Type B pancreatic cell (in vitro differentiated cells): ENCODE data around the gene RTEL1. TPM values are rescaled to one million over a fixed set of nuclear protein-coding genes. Genes with fewer than 3 reads are reported as not detected.

Experiments
- DNase-seq: peaks from one replicate; pipeline ENCODE4 v3.0.0; 2021; ENCODE audit warnings: mixed read lengths; ENCODE audit not compliant: unreplicated experiment; ENCODE audit errors: extremely low spot score
- H3K27ac Mint-ChIP-seq: 2 replicates; pipeline ENCODE4 v1.8.0; 2021; ENCODE audit warnings: mild to moderate bottlenecking, mixed read lengths
- H3K27me3 Mint-ChIP-seq: 2 replicates; pipeline ENCODE4 v1.8.0; 2021; ENCODE audit warnings: mixed read lengths
- H3K36me3 Mint-ChIP-seq: 2 replicates; pipeline ENCODE4 v1.8.0; 2021; ENCODE audit warnings: mixed read lengths
- H3K4me1 Mint-ChIP-seq: one replicate; pipeline ENCODE4 v1.8.0; 2021; ENCODE audit warnings: mixed read lengths; ENCODE audit not compliant: unreplicated experiment
- H3K4me3 Mint-ChIP-seq: 2 replicates; pipeline ENCODE4 v1.8.0; 2021; ENCODE audit warnings: mild to moderate bottlenecking, mixed read lengths
- H3K9me3 Mint-ChIP-seq: 2 replicates; pipeline ENCODE4 v1.8.0; 2021; ENCODE audit warnings: mixed read lengths
- total RNA-seq: library from RNA; stranded (reverse); gene quantifications from 2 replicates; pipeline ENCODE4 v1.2.1, GENCODE V29; 2021; ENCODE audit warnings: low replicate concordance
- TF ChIP-seq, protein P1 (sequence below): fragments of 200-600 bp; sonication (generic); conservative IDR thresholded peaks from 2 replicates; pipeline ENCODE4 v1.5.0; 2021; ENCODE audit warnings: antibody characterized with exemption, mild to moderate bottlenecking

Gene RTEL1
- total RNA-seq, 1 donor from 2014 or later = 39.2 TPM

- no peak for DNase-seq
- TF ChIP-seq, protein P1, sequence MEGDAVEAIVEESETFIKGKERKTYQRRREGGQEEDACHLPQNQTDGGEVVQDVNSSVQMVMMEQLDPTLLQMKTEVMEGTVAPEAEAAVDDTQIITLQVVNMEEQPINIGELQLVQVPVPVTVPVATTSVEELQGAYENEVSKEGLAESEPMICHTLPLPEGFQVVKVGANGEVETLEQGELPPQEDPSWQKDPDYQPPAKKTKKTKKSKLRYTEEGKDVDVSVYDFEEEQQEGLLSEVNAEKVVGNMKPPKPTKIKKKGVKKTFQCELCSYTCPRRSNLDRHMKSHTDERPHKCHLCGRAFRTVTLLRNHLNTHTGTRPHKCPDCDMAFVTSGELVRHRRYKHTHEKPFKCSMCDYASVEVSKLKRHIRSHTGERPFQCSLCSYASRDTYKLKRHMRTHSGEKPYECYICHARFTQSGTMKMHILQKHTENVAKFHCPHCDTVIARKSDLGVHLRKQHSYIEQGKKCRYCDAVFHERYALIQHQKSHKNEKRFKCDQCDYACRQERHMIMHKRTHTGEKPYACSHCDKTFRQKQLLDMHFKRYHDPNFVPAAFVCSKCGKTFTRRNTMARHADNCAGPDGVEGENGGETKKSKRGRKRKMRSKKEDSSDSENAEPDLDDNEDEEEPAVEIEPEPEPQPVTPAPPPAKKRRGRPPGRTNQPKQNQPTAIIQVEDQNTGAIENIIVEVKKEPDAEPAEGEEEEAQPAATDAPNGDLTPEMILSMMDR = no peak
- Mint-ChIP-seq H3K36me3 (no peaks in the 10 kb centered on the region), H3K27me3 (no peaks in the 10 kb centered on the region), H3K4me1 (no peaks in the 10 kb centered on the region), H3K4me3 (no peak overlapping the region), H3K27ac (no peak overlapping the region), H3K9me3 (no peaks in the 10 kb centered on the region)
These were observed 36.7 kb downstream of the RTEL1 start for GRCh38 chr20:63694584-63695423.

GRCh38 chr20:63695424-63696305 lies 37.6 kb downstream of the RTEL1 start:
- H3K4me3 Mint-ChIP-seq = no peak overlapping the region
- H3K36me3 Mint-ChIP-seq = no peaks in the 10 kb centered on the region
- peak overlapping the region; percentile 51 for H3K27ac Mint-ChIP-seq
- TF ChIP-seq, protein P1 = no peak
- no peak for DNase-seq
- H3K9me3 Mint-ChIP-seq = no peaks in the 10 kb centered on the region
- no peaks in the 10 kb centered on the region for H3K4me1 Mint-ChIP-seq
- H3K27me3 Mint-ChIP-seq = no peaks in the 10 kb centered on the region

- Mint-ChIP-seq H3K4me1 (no peaks in the 10 kb centered on the region), H3K27ac (peak overlapping the region; percentile 51), H3K36me3 (no peaks in the 10 kb centered on the region), H3K4me3 (no peak overlapping the region), H3K27me3 (no peaks in the 10 kb centered on the region), H3K9me3 (no peaks in the 10 kb centered on the region)
- TF ChIP-seq, protein P1 = no peak
- DNase-seq = no peak
These were observed 38.2 kb downstream of the RTEL1 start for GRCh38 chr20:63696306-63696627.

GRCh38 chr20:63696628-63697356 lies 38.7 kb downstream of the RTEL1 start, which contains the start of gene TNFRSF6B:
Gene TNFRSF6B (plus strand): TSS chr20:63696652. CDS start chr20:63696768, 116 bp downstream.
- no peak for DNase-seq
- Mint-ChIP-seq H3K27me3 (no peaks in the 10 kb centered on the region), H3K36me3 (no peaks in the 10 kb centered on the region), H3K4me3 (no peak within 1 kb of the TSS), H3K9me3 (no peaks in the 10 kb centered on the region), H3K27ac (peak within 1 kb of the TSS; percentile 51), H3K4me1 (no peaks in the 10 kb centered on the region)
- TF ChIP-seq, protein P1 = no peak

GRCh38 chr20:63697357-63697867 lies 39.3 kb downstream of the RTEL1 start:
- H3K36me3 Mint-ChIP-seq = no peaks in the 10 kb centered on the region
- no peak overlapping the region for H3K4me3 Mint-ChIP-seq
- H3K9me3 Mint-ChIP-seq = no peaks in the 10 kb centered on the region
- no peak overlapping the region for H3K27ac Mint-ChIP-seq
- no peak for DNase-seq
- no peaks in the 10 kb centered on the region for H3K27me3 Mint-ChIP-seq
- no peaks in the 10 kb centered on the region for H3K4me1 Mint-ChIP-seq
- TF ChIP-seq, protein P1 = no peak
